Stimulated activated CD4-positive, alpha-beta T cell treated with anti-CD3 and anti-CD28 coated beads, Interleukin-1b, Interleukin-23, amount 100 ng/mL, for 4 hours (primary cell): ENCODE measurements around the gene IRAG1.
A peak's percentile ranks its signal among the peaks of the same experiment; 100 is the strongest.

Experiments
- DNase-seq, 2 donors: peaks; one replicate each; pipeline ENCODE4 v3.0.0-alpha.2; 2020; ENCODE audit warnings: low read depth in 2 of 2

Gene IRAG1, protein sequence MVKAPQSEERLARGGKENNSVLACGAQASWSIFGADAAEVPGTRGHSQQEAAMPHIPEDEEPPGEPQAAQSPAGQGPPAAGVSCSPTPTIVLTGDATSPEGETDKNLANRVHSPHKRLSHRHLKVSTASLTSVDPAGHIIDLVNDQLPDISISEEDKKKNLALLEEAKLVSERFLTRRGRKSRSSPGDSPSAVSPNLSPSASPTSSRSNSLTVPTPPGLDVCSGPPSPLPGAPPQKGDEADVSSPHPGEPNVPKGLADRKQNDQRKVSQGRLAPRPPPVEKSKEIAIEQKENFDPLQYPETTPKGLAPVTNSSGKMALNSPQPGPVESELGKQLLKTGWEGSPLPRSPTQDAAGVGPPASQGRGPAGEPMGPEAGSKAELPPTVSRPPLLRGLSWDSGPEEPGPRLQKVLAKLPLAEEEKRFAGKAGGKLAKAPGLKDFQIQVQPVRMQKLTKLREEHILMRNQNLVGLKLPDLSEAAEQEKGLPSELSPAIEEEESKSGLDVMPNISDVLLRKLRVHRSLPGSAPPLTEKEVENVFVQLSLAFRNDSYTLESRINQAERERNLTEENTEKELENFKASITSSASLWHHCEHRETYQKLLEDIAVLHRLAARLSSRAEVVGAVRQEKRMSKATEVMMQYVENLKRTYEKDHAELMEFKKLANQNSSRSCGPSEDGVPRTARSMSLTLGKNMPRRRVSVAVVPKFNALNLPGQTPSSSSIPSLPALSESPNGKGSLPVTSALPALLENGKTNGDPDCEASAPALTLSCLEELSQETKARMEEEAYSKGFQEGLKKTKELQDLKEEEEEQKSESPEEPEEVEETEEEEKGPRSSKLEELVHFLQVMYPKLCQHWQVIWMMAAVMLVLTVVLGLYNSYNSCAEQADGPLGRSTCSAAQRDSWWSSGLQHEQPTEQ

DNA sequence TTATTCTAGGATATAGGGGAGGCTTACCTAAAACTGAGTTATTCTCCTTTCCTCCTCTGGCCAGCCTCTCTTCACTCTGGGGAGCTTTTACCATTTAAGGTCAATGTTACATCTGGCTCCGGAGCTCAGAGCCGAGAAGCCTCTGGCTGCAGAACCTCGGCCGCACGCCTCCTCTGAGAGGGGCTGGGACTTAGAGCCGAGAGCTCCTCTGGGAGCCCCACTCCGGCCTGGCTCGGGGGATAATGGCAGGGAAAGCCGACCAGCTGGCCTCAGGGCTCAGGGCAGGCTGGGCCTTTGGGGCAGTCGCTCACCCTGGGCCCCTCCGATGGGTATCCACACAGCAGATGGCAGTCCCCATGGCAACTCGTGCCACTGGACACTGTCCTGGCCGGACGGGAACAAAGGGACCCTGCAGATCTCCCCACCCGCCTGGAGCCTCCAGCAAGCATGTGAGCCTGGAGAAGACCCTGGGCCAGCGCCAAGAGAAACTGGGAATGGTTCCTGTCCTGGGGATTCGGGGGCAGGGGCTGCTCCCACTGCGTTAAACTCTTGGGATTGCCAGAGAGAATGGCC lies at the start of gene IRAG1:
Gene IRAG1 (minus strand): TSS at position 247 of the 573 bp plus-strand sequence. CDS start 153 bp downstream, at position 94.
- no peak for DNase-seq

- no peak for DNase-seq
Measured at GRCh38 chr11:10742460-10743208, 49.1 kb upstream of the IRAG1 start.

DNA sequence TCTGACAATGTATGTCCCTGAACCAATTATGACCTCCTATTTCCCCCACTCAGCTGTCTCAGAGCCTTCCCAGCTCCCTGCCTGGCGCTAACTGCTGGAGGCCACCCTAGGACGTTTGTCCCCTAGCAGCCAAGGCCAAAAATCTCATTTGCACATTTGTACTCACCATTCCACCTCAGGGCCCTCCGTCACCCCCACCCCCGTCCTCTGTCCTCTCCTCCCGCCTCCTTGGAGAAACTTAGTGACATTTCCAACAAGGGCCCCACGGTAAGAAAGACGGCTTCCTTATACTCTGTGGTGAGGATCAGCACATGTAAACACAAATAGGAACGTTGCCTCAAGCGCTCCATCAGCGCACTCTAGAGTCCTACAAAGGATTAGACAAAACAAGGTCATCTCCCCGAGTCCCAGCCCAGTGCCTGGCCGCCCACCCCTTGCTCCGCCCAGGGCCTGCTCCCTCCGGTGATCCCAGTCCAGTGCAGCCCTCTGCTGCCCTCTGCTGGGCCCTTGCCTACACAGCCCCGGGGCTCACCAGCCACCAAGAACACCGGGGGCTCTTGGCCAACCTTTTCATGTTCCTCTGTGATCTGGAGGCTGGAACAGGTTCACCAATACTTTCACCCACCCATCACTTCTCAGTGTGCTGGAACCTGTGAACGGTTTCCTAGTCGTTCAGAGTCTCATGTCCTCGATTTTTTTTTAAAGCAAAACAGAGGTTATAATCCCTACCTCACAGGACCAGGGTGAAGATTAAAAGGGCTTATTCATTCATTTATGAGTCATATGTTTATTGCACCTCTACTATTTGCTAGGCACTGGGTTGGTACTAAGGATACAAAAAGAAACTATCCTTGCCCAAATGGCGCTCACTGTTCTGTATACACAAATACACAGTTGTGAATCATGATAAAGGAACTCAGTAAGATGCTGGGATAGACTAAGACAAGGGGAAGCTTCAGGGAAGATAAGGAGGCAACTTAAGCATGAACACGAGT lies 42.2 kb upstream of the IRAG1 start:
- DNase-seq, result peak; percentile 83 to 85

DNA sequence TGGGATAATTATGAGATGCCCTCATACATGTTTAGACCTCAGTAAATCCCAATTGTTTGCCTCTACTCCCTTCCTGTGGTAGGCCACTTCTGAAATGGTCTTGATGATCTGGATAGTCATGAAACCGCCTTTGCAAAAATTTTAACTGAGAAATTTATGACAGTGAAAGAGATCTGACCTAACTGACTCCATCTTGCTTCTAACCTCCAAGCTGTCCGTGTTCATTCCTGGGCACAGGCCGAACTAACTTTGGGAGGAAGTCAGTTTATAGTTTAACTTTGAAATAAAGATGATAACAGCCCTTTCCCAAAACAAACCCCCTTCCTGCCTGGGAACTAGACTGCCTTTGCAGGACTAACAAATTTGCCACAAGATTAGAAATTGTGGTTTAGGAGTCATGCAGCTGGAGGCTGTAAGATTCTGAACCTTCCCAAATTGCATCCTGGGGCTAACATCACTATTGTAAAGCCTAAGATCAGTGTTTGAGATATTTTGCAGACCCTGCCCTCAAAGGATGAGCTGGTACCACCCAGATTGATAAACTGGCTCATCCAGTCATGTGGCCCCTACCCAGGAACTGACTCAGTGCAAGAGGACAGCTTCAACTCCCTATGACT lies 37.6 kb upstream of the IRAG1 start:
- no peak for DNase-seq

DNA sequence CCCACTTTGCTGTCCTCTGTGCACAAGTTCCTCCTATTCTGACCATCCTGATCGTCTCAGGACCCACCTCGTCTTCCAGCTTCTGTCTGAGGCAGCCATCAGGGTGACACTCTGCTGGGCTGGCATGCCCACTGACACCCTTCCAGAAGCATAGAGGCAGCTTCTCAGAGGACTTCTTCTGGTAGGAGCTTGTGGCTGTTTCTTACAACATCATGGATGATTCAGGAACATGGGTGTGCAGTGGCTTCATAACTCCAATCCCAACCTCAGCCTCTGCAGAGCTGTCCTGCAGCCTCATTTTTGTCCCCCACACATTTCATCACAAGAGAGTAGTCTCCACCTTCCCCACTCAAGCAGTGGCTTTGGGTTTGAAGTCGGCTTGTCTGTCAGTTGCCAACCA lies 36.6 kb upstream of the IRAG1 start:
- DNase-seq, result no peak

DNA sequence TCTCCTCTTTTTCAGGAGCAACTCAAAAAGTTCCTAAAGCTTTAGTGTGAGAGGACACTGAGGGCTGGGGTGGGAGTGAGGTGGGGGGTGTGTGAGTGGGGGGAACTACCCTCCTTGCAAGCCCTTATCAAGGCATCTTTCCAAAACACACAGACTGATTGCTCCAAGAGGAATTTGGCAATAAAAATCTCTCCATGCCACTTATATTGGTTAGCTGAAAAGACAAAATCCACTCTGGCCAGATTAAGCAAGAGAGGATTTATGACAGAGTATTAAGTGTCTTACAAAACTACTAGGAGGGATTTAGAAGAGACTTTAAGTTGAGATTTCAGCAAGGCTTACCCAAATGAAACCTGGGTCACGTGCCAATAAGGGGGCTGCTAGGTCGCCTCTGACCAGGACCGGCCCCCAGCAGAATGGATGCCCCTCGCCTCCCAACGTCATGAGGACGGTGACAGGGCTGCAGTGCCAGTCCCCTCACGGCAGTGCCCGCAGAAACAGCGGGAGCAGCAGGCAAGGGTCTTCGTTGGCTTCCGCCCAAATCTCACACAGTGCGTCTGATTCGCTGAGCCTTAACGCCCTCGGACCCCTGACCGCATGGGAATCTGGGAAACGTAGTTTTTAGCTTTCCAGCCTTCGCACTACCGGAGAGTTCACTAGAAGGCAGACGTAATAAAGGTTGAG lies 35.4 kb upstream of the IRAG1 start:
- no peak for DNase-seq

DNA sequence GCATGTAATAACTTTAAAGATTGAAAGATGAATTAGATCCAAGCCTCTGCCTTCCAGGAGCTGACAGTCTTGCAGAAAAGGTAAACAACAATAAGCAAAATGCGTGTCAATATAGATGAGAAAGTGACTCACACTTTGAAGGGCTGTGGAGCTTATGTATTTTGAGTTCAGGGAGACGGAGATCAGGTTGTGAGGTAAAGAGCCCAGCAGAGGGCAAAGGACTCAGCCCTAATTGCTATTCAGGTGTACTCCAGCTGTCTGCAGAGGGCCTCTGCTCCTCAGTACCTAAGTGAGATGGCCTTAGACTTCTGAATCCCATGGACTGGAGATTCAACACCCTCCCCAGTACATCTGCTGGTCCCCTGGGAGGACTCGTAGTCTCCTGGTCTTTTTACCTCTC lies 34.6 kb upstream of the IRAG1 start:
- DNase-seq, result no peak

DNA sequence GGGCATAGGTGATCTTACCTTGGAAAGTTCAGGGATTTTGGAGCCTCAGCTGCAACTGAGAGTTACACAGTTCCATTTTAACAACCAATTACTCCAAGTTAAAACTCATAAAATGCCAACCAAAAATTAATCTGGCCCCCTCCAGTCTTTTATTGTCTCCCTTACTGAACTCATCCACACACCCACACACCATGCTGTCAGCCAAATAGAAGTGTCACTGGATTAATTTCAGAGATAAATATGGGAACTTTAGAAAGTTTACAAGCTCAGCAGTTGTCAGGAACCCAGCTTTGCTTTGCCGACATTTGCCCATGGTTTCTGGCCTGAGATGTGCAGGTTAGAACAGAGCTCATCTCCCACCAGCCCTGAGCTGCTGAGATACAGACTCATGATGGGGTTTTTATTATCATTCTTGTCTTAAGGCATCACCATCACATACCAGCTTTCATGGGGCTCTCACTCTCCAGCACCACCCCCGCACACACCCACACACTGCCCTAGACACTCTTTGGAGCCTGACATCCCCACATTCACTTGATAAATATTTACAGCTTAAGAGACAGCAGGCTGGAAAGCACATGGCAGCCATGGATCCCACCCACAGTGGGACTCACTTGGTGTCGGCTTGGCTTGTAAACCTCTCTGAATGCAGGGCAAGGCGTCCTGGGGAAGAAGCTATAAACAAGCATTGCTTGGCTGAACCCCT lies 33.7 kb upstream of the IRAG1 start:
- no peak for DNase-seq

- DNase-seq, result no peak
Measured at GRCh38 chr11:10725907-10726253, 32.3 kb upstream of the IRAG1 start.

GRCh38 chr11:10725114-10725906 lies 31.8 kb upstream of the IRAG1 start:
- DNase-seq, result no peak

- DNase-seq, result no peak
Measured at GRCh38 chr11:10722307-10722706, 28.8 kb upstream of the IRAG1 start.

- no peak for DNase-seq
Measured at GRCh38 chr11:10720881-10721376, 27.4 kb upstream of the IRAG1 start.

DNA sequence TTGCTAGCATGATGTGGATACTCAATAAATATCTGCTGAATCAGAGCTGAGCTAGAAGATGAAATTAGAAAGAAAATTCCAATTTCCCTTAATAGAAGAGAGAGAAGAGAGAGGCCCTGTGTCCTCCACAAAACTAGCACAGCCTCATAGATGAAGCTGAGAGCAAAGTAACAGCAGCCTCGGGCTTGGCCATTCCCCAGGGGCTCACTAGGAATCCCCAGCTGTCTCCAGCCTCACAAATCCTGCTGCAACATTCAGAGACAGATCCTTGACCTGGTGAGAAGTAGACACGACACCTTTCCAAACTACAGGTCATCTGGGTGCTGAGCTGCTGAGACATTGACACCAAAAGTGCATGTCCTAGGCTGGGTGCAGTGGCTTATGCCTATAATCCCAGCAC lies 26.1 kb upstream of the IRAG1 start:
- no peak for DNase-seq

- DNase-seq, result no peak
Measured at GRCh38 chr11:10716543-10717259, 23.1 kb upstream of the IRAG1 start.

GRCh38 chr11:10716122-10716521 lies 22.6 kb upstream of the IRAG1 start:
- DNase-seq, result no peak

DNA sequence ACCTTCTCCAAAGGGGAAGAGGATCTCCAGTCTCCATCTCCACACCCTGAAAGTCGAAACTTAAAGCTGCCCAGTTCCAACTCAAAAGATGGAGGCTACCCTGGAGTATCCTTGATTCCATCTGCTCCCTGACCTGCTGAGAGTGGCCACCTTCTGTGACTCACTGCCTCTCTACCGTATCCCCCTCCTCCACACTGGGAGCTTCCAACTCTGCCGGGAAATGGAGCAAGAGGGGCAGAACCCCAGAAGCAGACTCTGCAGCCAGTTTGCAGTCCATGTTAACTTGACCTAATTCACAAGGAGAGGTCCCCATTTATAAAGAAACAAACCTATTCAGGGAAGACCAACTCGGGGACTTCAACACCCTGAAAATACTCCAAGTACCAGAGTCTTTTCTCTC lies 22.0 kb upstream of the IRAG1 start:
- DNase-seq, result no peak
